Measurements from ENCODE around the gene COL5A3. TPM values are rescaled to one million over a fixed set of nuclear protein-coding genes. Genes with fewer than 3 reads are reported as not detected.
"Not testable (repeated sequence)": the region's sequence is repeated elsewhere in the genome, so short reads cannot be mapped to it uniquely, and the experiment has no call there.

The COL5A3 gene
- total RNA-seq, 2 experiments from 2014 or later = 0.08 to 0.17 TPM

- no peak overlapping the region for H3K27ac Mint-ChIP-seq
- peaks cover 11% of the 10 kb centered on the region for H3K4me1 Mint-ChIP-seq
- H3K9me3 Mint-ChIP-seq = no peaks in the 10 kb centered on the region
Measured at GRCh38 chr19:9935506-9936325, 74.6 kb downstream of the COL5A3 start.

GRCh38 chr19:9934132-9934950, 76.0 kb downstream of the COL5A3 start:
- DNase-seq (peak; percentile 89), ATAC-seq (ENCODE audit: low read depth) (peak; percentile 51)
- Mint-ChIP-seq H3K4me3 (no peak overlapping the region), H3K4me1 (peaks cover 11% of the 10 kb centered on the region), H3K9me3 (no peaks in the 10 kb centered on the region), H3K36me3 (peaks cover 2% of the 10 kb centered on the region), H3K27ac (no peak overlapping the region), H3K27me3 (peaks cover 60% of the 10 kb centered on the region)
- POLR2A ChIA-PET = no interaction called here

More at GRCh38 chr19:9935506-9936325, 74.6 kb downstream of the COL5A3 start:
- peaks cover 59% of the 10 kb centered on the region for H3K27me3 Mint-ChIP-seq
- H3K36me3 Mint-ChIP-seq = peaks cover 2% of the 10 kb centered on the region
- peak overlapping the region; percentile 7 for H3K4me3 Mint-ChIP-seq
- DNase-seq (no peak), ATAC-seq (ENCODE audit: low read depth) (no peak)
- POLR2A ChIA-PET = no interaction called here

GRCh38 chr19:9932835-9933234, 77.5 kb downstream of the COL5A3 start:
- POLR2A ChIA-PET = interaction anchor here (0.9 kb wide), 1 partner anchor 69 kb away, joined by 3 read pairs; no protein-coding TSS in a partner anchor
- DNase-seq (no peak), ATAC-seq (ENCODE audit: low read depth) (no peak)
- peaks cover 11% of the 10 kb centered on the region for H3K4me1 Mint-ChIP-seq
- H3K27me3 Mint-ChIP-seq = peaks cover 47% of the 10 kb centered on the region
- no peak overlapping the region for H3K4me3 Mint-ChIP-seq
- no peak overlapping the region for H3K27ac Mint-ChIP-seq
- H3K9me3 Mint-ChIP-seq = no peaks in the 10 kb centered on the region
- peaks cover 2% of the 10 kb centered on the region for H3K36me3 Mint-ChIP-seq

- POLR2A ChIA-PET = interaction anchor here (0.6 to 0.7 kb wide), 2 partner anchors 228 to 264 kb away, joined by 3 read pairs; no protein-coding TSS in a partner anchor
- no peaks in the 10 kb centered on the region for H3K9me3 Mint-ChIP-seq
- peaks cover 2% of the 10 kb centered on the region for H3K36me3 Mint-ChIP-seq
Measured at GRCh38 chr19:9931629-9932028, 78.7 kb downstream of the COL5A3 start.

GRCh38 chr19:9923440-9923839, 86.9 kb downstream of the COL5A3 start:
- POLR2A ChIA-PET = no interaction called here
- no peak overlapping the region for H3K4me3 Mint-ChIP-seq
- DNase-seq (no peak), ATAC-seq (ENCODE audit: low read depth) (no peak)
- no peaks in the 10 kb centered on the region for H3K4me1 Mint-ChIP-seq
- H3K9me3 Mint-ChIP-seq = no peaks in the 10 kb centered on the region
- H3K36me3 Mint-ChIP-seq = no peaks in the 10 kb centered on the region
- peaks cover 8% of the 10 kb centered on the region for H3K27me3 Mint-ChIP-seq
- H3K27ac Mint-ChIP-seq = no peak overlapping the region

More at GRCh38 chr19:9931629-9932028, 78.7 kb downstream of the COL5A3 start:
- ATAC-seq (ENCODE audit: low read depth) = no peak
- Mint-ChIP-seq H3K27ac (no peak overlapping the region), H3K4me3 (no peak overlapping the region), H3K4me1 (peaks cover 7% of the 10 kb centered on the region), H3K27me3 (peaks cover 35% of the 10 kb centered on the region)
- DNase-seq = no peak

GRCh38 chr19:9922782-9923379, 87.4 kb downstream of the COL5A3 start:
- H3K4me3 Mint-ChIP-seq; H3K4me1 Mint-ChIP-seq; POLR2A ChIA-PET; H3K27ac Mint-ChIP-seq; H3K9me3 Mint-ChIP-seq; DNase-seq; H3K36me3 Mint-ChIP-seq; ATAC-seq (ENCODE audit: low read depth): not testable (repeated sequence)
- H3K27me3 Mint-ChIP-seq = peaks cover 12% of the 10 kb centered on the region

GRCh38 chr19:9917321-9917720, 93.0 kb downstream of the COL5A3 start:
- POLR2A ChIA-PET = interaction anchor here (0.6 kb wide), 1 partner anchor 55 kb away, joined by 3 read pairs; no protein-coding TSS in a partner anchor
- Mint-ChIP-seq H3K4me3 (no peak overlapping the region), H3K27ac (no peak overlapping the region), H3K36me3 (no peaks in the 10 kb centered on the region), H3K9me3 (no peaks in the 10 kb centered on the region), H3K27me3 (peaks cover 29% of the 10 kb centered on the region), H3K4me1 (peaks cover 4% of the 10 kb centered on the region)
- no peak for DNase-seq
- no peak for ATAC-seq (ENCODE audit: low read depth)

GRCh38 chr19:9916719-9917118, 93.6 kb downstream of the COL5A3 start:
- H3K9me3 Mint-ChIP-seq = no peaks in the 10 kb centered on the region
- ATAC-seq (ENCODE audit: low read depth) (no peak), DNase-seq (no peak)
- no peak overlapping the region for H3K27ac Mint-ChIP-seq
- peaks cover 29% of the 10 kb centered on the region for H3K27me3 Mint-ChIP-seq
- H3K36me3 Mint-ChIP-seq = no peaks in the 10 kb centered on the region
- POLR2A ChIA-PET = no interaction called here
- H3K4me3 Mint-ChIP-seq = no peak overlapping the region
- peaks cover 4% of the 10 kb centered on the region for H3K4me1 Mint-ChIP-seq

GRCh38 chr19:9914315-9915207, 95.7 kb downstream of the COL5A3 start:
- no peaks in the 10 kb centered on the region for H3K9me3 Mint-ChIP-seq
- peaks cover 33% of the 10 kb centered on the region for H3K27me3 Mint-ChIP-seq
- H3K4me1 Mint-ChIP-seq = peaks cover 4% of the 10 kb centered on the region
- no peak overlapping the region for H3K27ac Mint-ChIP-seq
- ATAC-seq (ENCODE audit: low read depth) (peak; percentile 92), DNase-seq (peak; percentile 89)
- H3K4me3 Mint-ChIP-seq = peak overlapping the region; percentile 66
- POLR2A ChIA-PET = interaction anchor here (0.7 to 1.0 kb wide), 2 partner anchors 43 to 51 kb away, joined by 3 read pairs; no protein-coding TSS in a partner anchor
- no peaks in the 10 kb centered on the region for H3K36me3 Mint-ChIP-seq

- no peak overlapping the region for H3K27ac Mint-ChIP-seq
- no peak for ATAC-seq (ENCODE audit: low read depth)
- H3K4me3 Mint-ChIP-seq = peak overlapping the region; percentile 66
- H3K36me3 Mint-ChIP-seq = no peaks in the 10 kb centered on the region
- no peak for DNase-seq
- H3K9me3 Mint-ChIP-seq = no peaks in the 10 kb centered on the region
- POLR2A ChIA-PET = interaction anchor here (0.7 to 1.0 kb wide), 2 partner anchors 42 to 50 kb away, joined by 3 read pairs; no protein-coding TSS in a partner anchor
- H3K27me3 Mint-ChIP-seq = peaks cover 39% of the 10 kb centered on the region
- H3K4me1 Mint-ChIP-seq = peaks cover 4% of the 10 kb centered on the region
Measured at GRCh38 chr19:9914001-9914314, 96.3 kb downstream of the COL5A3 start.

- Mint-ChIP-seq H3K9me3 (no peaks in the 10 kb centered on the region), H3K27me3 (peaks cover 37% of the 10 kb centered on the region), H3K4me3 (peak overlapping the region; percentile 56), H3K36me3 (no peaks in the 10 kb centered on the region), H3K27ac (no peak overlapping the region), H3K4me1 (peaks cover 4% of the 10 kb centered on the region)
- ATAC-seq (ENCODE audit: low read depth) (no peak), DNase-seq (peak; percentile 44)
- POLR2A ChIA-PET = interaction anchor here (0.6 to 1.0 kb wide), 2 partner anchors 25 to 50 kb away, joined by 3 read pairs; no protein-coding TSS in a partner anchor
Measured at GRCh38 chr19:9913237-9914000, 96.9 kb downstream of the COL5A3 start.

All from activated naive CD8-positive, alpha-beta T cell treated with anti-CD3 and anti-CD28 coated beads, Interleukin-2, amount 10 ng/mL, durations not matched to agents 7 days and 5 days (primary cell).